Ovary (tissue), 3 donors: ENCODE data around the gene ITPR3.

ENCODE experiments used
- EP300 ChIP-seq: sonication (generic); formaldehyde crosslinking; IDR thresholded peaks from one replicate; pipeline ENCODE4 v1.6.1; 2017; ENCODE audit warnings: antibody characterized with exemption
- POLR2A ChIP-seq: fragments of 450-650 bp; IDR thresholded peaks from one replicate; pipeline ENCODE4 v1.6.1; 2017; ENCODE audit warnings: antibody characterized with exemption, mild to moderate bottlenecking, moderate library complexity
- TF ChIP-seq, protein P1 (sequence below), 3 donors: fragments of 450-650 bp in 2 of 3; fragments of 200-600 bp in 1 of 3; IDR thresholded peaks; one replicate each; pipeline versions ENCODE4 v1.5.1 to v1.8.0; 2016 to 2022; ENCODE audit warnings: antibody characterized with exemption in 3 of 3, mild to moderate bottlenecking in 1 of 3
- donor health status: DM: no; HTN: no; CAD: no.

DNA sequence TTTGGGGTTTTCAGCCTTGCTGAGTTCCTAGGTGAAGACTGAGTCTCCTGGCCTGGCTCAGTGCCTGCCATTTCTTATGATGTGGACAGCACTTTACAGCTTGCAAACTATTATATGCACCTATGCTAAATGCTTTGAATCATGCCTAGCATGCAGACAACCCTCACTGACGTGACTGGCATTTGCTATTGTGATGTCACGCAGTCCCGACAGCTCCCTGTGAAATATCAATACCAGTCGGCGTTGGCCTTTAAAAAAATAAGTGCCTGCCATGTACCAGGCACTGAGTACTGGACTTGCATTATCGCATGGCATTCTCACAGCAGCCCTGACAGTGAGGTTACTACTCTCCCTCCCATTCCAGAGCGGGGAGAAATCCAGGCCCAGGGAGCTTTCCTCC, 54.8 kb downstream of the ITPR3 start:
- TF ChIP-seq, protein P1, sequence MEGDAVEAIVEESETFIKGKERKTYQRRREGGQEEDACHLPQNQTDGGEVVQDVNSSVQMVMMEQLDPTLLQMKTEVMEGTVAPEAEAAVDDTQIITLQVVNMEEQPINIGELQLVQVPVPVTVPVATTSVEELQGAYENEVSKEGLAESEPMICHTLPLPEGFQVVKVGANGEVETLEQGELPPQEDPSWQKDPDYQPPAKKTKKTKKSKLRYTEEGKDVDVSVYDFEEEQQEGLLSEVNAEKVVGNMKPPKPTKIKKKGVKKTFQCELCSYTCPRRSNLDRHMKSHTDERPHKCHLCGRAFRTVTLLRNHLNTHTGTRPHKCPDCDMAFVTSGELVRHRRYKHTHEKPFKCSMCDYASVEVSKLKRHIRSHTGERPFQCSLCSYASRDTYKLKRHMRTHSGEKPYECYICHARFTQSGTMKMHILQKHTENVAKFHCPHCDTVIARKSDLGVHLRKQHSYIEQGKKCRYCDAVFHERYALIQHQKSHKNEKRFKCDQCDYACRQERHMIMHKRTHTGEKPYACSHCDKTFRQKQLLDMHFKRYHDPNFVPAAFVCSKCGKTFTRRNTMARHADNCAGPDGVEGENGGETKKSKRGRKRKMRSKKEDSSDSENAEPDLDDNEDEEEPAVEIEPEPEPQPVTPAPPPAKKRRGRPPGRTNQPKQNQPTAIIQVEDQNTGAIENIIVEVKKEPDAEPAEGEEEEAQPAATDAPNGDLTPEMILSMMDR (IDR thresholded peaks at IDR 0.05) = no peak
- TF ChIP-seq POLR2A = no peak
- no peak for TF ChIP-seq EP300
